GM12878 (cell line): ENCODE data around the gene CHN2. TPM values are rescaled to one million over a fixed set of nuclear protein-coding genes. Genes with fewer than 3 reads are reported as not detected.

Source experiments
- ATAC-seq: fragments of 200-7000 bp; cut with Tn5 transposase; 3 replicates; pipeline ENCODE4 v1.9.1; 2020; ENCODE audit warnings: mild to moderate bottlenecking, moderate library complexity
- BruUV-seq: library from RNA; stranded (reverse); fragments of 400-500 nt; replicated peaks from 2 replicates; lab custom pipeline; 2021; lab: Mats Ljungman, UMichigan
- CTCF ChIA-PET: fragments of 300-600 bp; sonication (Branson Sonifier 250); formaldehyde crosslinking; extraction: SDS; loops from one replicate; lab custom pipeline; 2021; ENCODE audit warnings: inconsistent platforms; lab: Yijun Ruan, JAX
- POLR2A ChIA-PET: fragments of 350-600 bp; formaldehyde crosslinking; extraction: SDS; loops from one replicate; lab custom pipeline; 2021; ENCODE audit warnings: inconsistent platforms; lab: Charles Lee
- RAD21 ChIA-PET: fragments of 300-600 bp; sonication (Branson Sonifier 250); formaldehyde crosslinking; loops from one replicate; lab custom pipeline; 2023; ENCODE audit warnings: antibody characterized with exemption; ENCODE audit not compliant: unreplicated experiment; lab: Charles Lee
- SMC1A ChIA-PET: fragments of 300-600 bp; sonication (Branson Sonifier 250); formaldehyde crosslinking; loops from one replicate; lab custom pipeline; 2023; ENCODE audit not compliant: unreplicated experiment, uncharacterized antibody; lab: Charles Lee
- DNase-seq: peaks from one replicate; pipeline ENCODE4 v3.0.0-alpha.2; 2011; ENCODE audit warnings: low read depth, low spot score
- FAIRE-seq: peaks from 3 replicates; lab custom pipeline; 2011; peaks lifted over from hg19 to GRCh38; lab: Jason Lieb, UNC
- H2AFZ ChIP-seq: 2 replicates; pipeline ENCODE4 v1.6.0; 2011; ENCODE audit warnings: low read depth, low read length, control low read depth; ENCODE audit not compliant: control insufficient read depth
- H3K27ac ChIP-seq: 2 replicates; pipeline ENCODE4 v1.5.1; 2011; ENCODE audit warnings: control low read depth; ENCODE audit not compliant: control insufficient read depth, insufficient read depth
- H3K27me3 ChIP-seq, 2 experiments: replicated peaks in 1 of 2; 2 replicates each; pipeline versions ENCODE4 v1.6.0 to v1.6.1; 2011; ENCODE audit warnings: low read length in 1 of 2; ENCODE audit not compliant: control insufficient read depth in 2 of 2, insufficient read depth in 2 of 2
- H3K36me3 ChIP-seq, 2 experiments: 2 replicates each; pipeline ENCODE4 v1.5.1; 2011; ENCODE audit warnings: low read length in 1 of 2; ENCODE audit not compliant: control insufficient read depth in 2 of 2, insufficient read depth in 2 of 2
- H3K4me1 ChIP-seq: 2 replicates; pipeline ENCODE4 v1.6.1; 2011; ENCODE audit warnings: mild to moderate bottlenecking, low read length, moderate library complexity, mixed read lengths; ENCODE audit not compliant: control insufficient read depth, insufficient read depth
- H3K4me2 ChIP-seq: 2 replicates; pipeline ENCODE4 v1.6.0; 2011; ENCODE audit warnings: control low read depth; ENCODE audit not compliant: control insufficient read depth, insufficient read depth
- H3K4me3 ChIP-seq: fragments of 200-600 bp; sonication (generic); 2 replicates; pipeline ENCODE4 v1.5.1; 2016
- H3K79me2 ChIP-seq: 2 replicates; pipeline ENCODE4 v1.6.0; 2011; ENCODE audit warnings: low read length; ENCODE audit not compliant: control insufficient read depth, insufficient read depth
- H3K9ac ChIP-seq: 2 replicates; pipeline ENCODE4 v1.8.0; 2011; ENCODE audit warnings: low read length, control low read depth, mixed read lengths; ENCODE audit not compliant: control insufficient read depth, insufficient read depth
- H3K9me3 ChIP-seq: replicated peaks from 3 replicates; pipeline ENCODE4 v1.5.1; 2011; ENCODE audit warnings: mild to moderate bottlenecking, low read length; ENCODE audit not compliant: control insufficient read depth, insufficient read depth
- H4K20me1 ChIP-seq: 2 replicates; pipeline ENCODE4 v1.6.0; 2011; ENCODE audit not compliant: control insufficient read depth, insufficient read depth
- BCL11A ChIP-seq: IDR thresholded peaks from 2 replicates; pipeline ENCODE4 v1.6.1; 2011; ENCODE audit warnings: low read depth, low read length
- BCL3 ChIP-seq: IDR thresholded peaks from 2 replicates; pipeline ENCODE4 v1.6.1; 2011; ENCODE audit warnings: borderline replicate concordance, low read depth, mild to moderate bottlenecking, moderate library complexity, low read length; ENCODE audit not compliant: insufficient read depth, poor library complexity, severe bottlenecking
- CBX3 ChIP-seq: fragments of 200-600 bp; sonication (generic); IDR thresholded peaks from 2 replicates; pipeline ENCODE4 v1.6.1; 2016; ENCODE audit warnings: low read depth, borderline replicate concordance
- CEBPB ChIP-seq, 2 experiments: fragments of 150-350 bp in 1 of 2; IDR thresholded peaks; 2 replicates each; pipeline ENCODE4 v1.6.1; 2012 to 2014; ENCODE audit warnings: low read depth in 2 of 2, low read length in 2 of 2, borderline replicate concordance in 1 of 2, inconsistent platforms in 1 of 2
- EGR1 ChIP-seq, 2 experiments: IDR thresholded peaks; 1 replicate in 1 of 2; 2 replicates in 1 of 2; pipeline ENCODE4 v1.6.1; 2011 to 2012; ENCODE audit warnings: low read depth in 2 of 2, low read length in 2 of 2, borderline replicate concordance in 1 of 2, mild to moderate bottlenecking in 1 of 2, moderate library complexity in 1 of 2
- MLLT1 ChIP-seq: fragments of 450-650 bp; IDR thresholded peaks from 2 replicates; pipeline ENCODE4 v1.6.1; 2016; ENCODE audit warnings: mild to moderate bottlenecking
- RAD51 ChIP-seq: fragments of 450-650 bp; IDR thresholded peaks from 2 replicates; pipeline ENCODE4 v1.6.1; 2016; ENCODE audit warnings: moderate library complexity, mild to moderate bottlenecking, inconsistent platforms
- SP1 ChIP-seq: IDR thresholded peaks from one replicate; pipeline ENCODE4 v1.6.1; 2011; ENCODE audit warnings: low read depth, low read length
- SPI1 ChIP-seq: IDR thresholded peaks from 2 replicates; pipeline ENCODE4 v1.6.1; 2011; ENCODE audit warnings: low read depth, mild to moderate bottlenecking, low read length, moderate library complexity, borderline replicate concordance; ENCODE audit not compliant: insufficient read depth
- TBL1XR1 ChIP-seq: IDR thresholded peaks from 2 replicates; pipeline ENCODE4 v1.6.1; 2012; ENCODE audit warnings: low read depth, low read length, improper control_type of control experiment
- WGBS: methylation state at CpG from one replicate; pipeline ENCODE4 v1.1.6; 2016; ENCODE audit warnings: low lambda C conversion rate; ENCODE audit not compliant: insufficient replicate concordance, insufficient coverage; ENCODE audit errors: missing lambda C conversion rate; 5-methylcytosine and 5-hydroxymethylcytosine counted together
- in situ Hi-C: fragments of 300-500 bp; cut with MboI; formaldehyde crosslinking; loops from 9 replicates; pipeline ENCODE4 v1.14.3; 2018; ENCODE audit warnings: mixed read lengths
- intact Hi-C: fragments of 100-400 bp; cut with micrococcal nuclease; formaldehyde crosslinking; loops from one replicate; pipeline ENCODE4 v1.14.2; 2022; ENCODE audit not compliant: unreplicated experiment
- polyA plus RNA-seq, 11 experiments: library from polyadenylated mRNA; depleted of rRNA in 4 of 11; unstranded in 6 of 11; stranded (reverse) in 5 of 11; fragments of >200 nt; fragmentation: Nextera tagmentation in 4 of 11; fragmentation: Illumina TruSeq in 1 of 11; extraction: Ambion mirVana in 4 of 11; extraction: Trizol in 1 of 11; gene quantifications; 1 replicate in 1 of 11; 2 replicates in 10 of 11; pipeline versions ENCODE4 v1.2.1 to v1.2.3, GENCODE V29; 2011 to 2016; ENCODE audit warnings: inconsistent platforms in 2 of 11, missing spikeins in 2 of 11, low read depth in 1 of 11
- total RNA-seq, 4 experiments: library from RNA; depleted of rRNA in 3 of 4; stranded (reverse); fragments of >200 nt in 3 of 4; fragmentation: Illumina TruSeq in 1 of 4; extraction: Trizol in 1 of 4; gene quantifications; 2 replicates each; pipeline versions ENCODE4 v1.2.1 to v1.2.3, GENCODE V29; 2013 to 2021

Gene CHN2
- total and polyA plus RNA-seq, 10 of the 15 experiments (the other 5 are each of a cell fraction or from before 2014, with no cell fraction given) = 0.11 to 3.8 (median 0.37) TPM; not detected in 2

GRCh38 chr7:29343399-29343798, 148.8 kb downstream of the CHN2 start:
- peak; percentile 72 for ATAC-seq

GRCh38 chr7:29344334-29344978, 149.9 kb downstream of the CHN2 start:
- Histone ChIP-seq H3K27ac (no peak overlapping the region), H3K4me3 (no peak overlapping the region), H4K20me1 (no peaks in the 10 kb centered on the region), H3K4me2 (no peak overlapping the region), H2AFZ (no peak overlapping the region), H3K9me3 (no peaks in the 10 kb centered on the region), H3K4me1 (no peaks in the 10 kb centered on the region), H3K79me2 (no peaks in the 10 kb centered on the region), H3K9ac (no peak overlapping the region), H3K27me3 (no peaks in the 10 kb centered on the region), H3K36me3 (no peaks in the 10 kb centered on the region)
- ATAC-seq = no peak
- SMC1A ChIA-PET = interaction anchor here (1.0 kb wide), 1 partner anchor 154 kb away, joined by 3 read pairs; no protein-coding TSS in a partner anchor
- in situ Hi-C loops (no loop called here), intact Hi-C loops (loop anchor here (2.0 to 5.0 kb wide), 3 partner anchors 107 to 232 kb away; no protein-coding TSS in a partner anchor)
- BruUV-seq = no TSS peak
- RAD21 ChIA-PET = no interaction called here
- no peak for FAIRE-seq
- CTCF ChIA-PET = no interaction called here
- TF ChIP-seq RAD51 = no peak
- TF ChIP-seq TBL1XR1 = no peak
- no peak for TF ChIP-seq MLLT1
- TF ChIP-seq CBX3 = no peak
- TF ChIP-seq BCL11A = no peak
- no peak for TF ChIP-seq SP1
- no peak for TF ChIP-seq EGR1 (IDR thresholded peaks at IDR 0.05; ENCODE audit: borderline replicate concordance in 1 of 2, low read depth in 2 of 2, low read length in 2 of 2)
- TF ChIP-seq CEBPB (IDR thresholded peaks at IDR 0.05; ENCODE audit: borderline replicate concordance in 1 of 2, low read depth in 2 of 2, low read length in 2 of 2) = no peak
- WGBS = 13% methylated on average over 4 of the region's 4 CpGs
- no peak for DNase-seq
- POLR2A ChIA-PET = no interaction called here

More at GRCh38 chr7:29343399-29343798, 148.8 kb downstream of the CHN2 start:
- H3K9ac ChIP-seq = no peak overlapping the region
- no peaks in the 10 kb centered on the region for H4K20me1 ChIP-seq
- intact Hi-C loops = loop anchor here (5.0 kb wide), 2 partner anchors 106 to 231 kb away; no protein-coding TSS in a partner anchor
- H3K27me3 ChIP-seq = no peaks in the 10 kb centered on the region
- in situ Hi-C loops = no loop called here
- no peaks in the 10 kb centered on the region for H3K9me3 ChIP-seq
- no peak for FAIRE-seq
- RAD21 ChIA-PET = no interaction called here
- no peak overlapping the region for H3K4me2 ChIP-seq
- POLR2A ChIA-PET = no interaction called here
- no peaks in the 10 kb centered on the region for H3K36me3 ChIP-seq
- H3K79me2 ChIP-seq = no peaks in the 10 kb centered on the region
- 10% methylated on average over 2 of the region's 2 CpGs for WGBS
- no peak overlapping the region for H3K27ac ChIP-seq
- BruUV-seq = no TSS peak
- DNase-seq = no peak
- H3K4me1 ChIP-seq = no peaks in the 10 kb centered on the region
- no peak overlapping the region for H3K4me3 ChIP-seq
- TF ChIP-seq SPI1 (peak; percentile 77; the same call in 1 of the 2 replicates), BCL3 (no peak)
- TF ChIP-seq, all 136 proteins: peak for 1
- SMC1A ChIA-PET = interaction anchor here (1.2 kb wide), 1 partner anchor 24 kb away, joined by 3 read pairs; no protein-coding TSS in a partner anchor
- no peak overlapping the region for H2AFZ ChIP-seq
- CTCF ChIA-PET = interaction anchor here (0.7 to 1.1 kb wide), 3 partner anchors 237 to 421 kb away, joined by 3 to 4 read pairs (median 3); no protein-coding TSS in a partner anchor
